Stimulated activated naive B cell treated with anti-CD40 and anti-IgM and Interleukin-4, amounts not matched to agents 10 μg/mL and 1 μg/mL and 100 μg/mL, for 72 hours (primary cell): ENCODE measurements around the gene AGTR1.
"Not testable (repeated sequence)": the region's sequence is repeated elsewhere in the genome, so short reads cannot be mapped to it uniquely, and the experiment has no call there.

Source experiments
- ATAC-seq, 2 donors: fragments of 150-1000 bp; cut with Tn5 transposase; replicated peaks; 2 replicates each; pipeline ENCODE4 v1.10.0; 2021; ENCODE audit warnings: moderate library complexity in 1 of 2
- DNase-seq: peaks from one replicate; pipeline ENCODE4 v3.0.0; 2021
- H3K27ac Mint-ChIP-seq: one replicate; pipeline ENCODE4 v1.8.0; 2022; ENCODE audit warnings: mild to moderate bottlenecking, mixed read lengths
- H3K27me3 Mint-ChIP-seq, 2 donors: one replicate each; pipeline ENCODE4 v1.8.0; 2022; ENCODE audit warnings: mixed read lengths in 2 of 2
- H3K36me3 Mint-ChIP-seq, 2 donors: one replicate each; pipeline ENCODE4 v1.8.0; 2022; ENCODE audit warnings: mixed read lengths in 2 of 2, mild to moderate bottlenecking in 1 of 2
- H3K4me1 Mint-ChIP-seq, 2 donors: one replicate each; pipeline ENCODE4 v1.8.0; 2022; ENCODE audit warnings: mixed read lengths in 2 of 2, mild to moderate bottlenecking in 1 of 2
- H3K4me3 Mint-ChIP-seq, 2 donors: one replicate each; pipeline ENCODE4 v1.8.0; 2022; ENCODE audit warnings: mild to moderate bottlenecking in 2 of 2, mixed read lengths in 2 of 2, moderate library complexity in 1 of 2
- H3K9me3 Mint-ChIP-seq, 2 donors: one replicate each; pipeline ENCODE4 v1.8.0; 2022; ENCODE audit warnings: mixed read lengths in 2 of 2, mild to moderate bottlenecking in 1 of 2

AGTR1 gene

GRCh38 chr3:148759430-148759829, 61.7 kb downstream of the AGTR1 start:
- DNase-seq (no peak), ATAC-seq (no peak)
- peaks cover 0 to 2% of the 10 kb centered on the region in 2 donors for H3K9me3 Mint-ChIP-seq
- H3K36me3 Mint-ChIP-seq = no peaks in the 10 kb centered on the region
- no peak overlapping the region for H3K4me3 Mint-ChIP-seq
- H3K4me1 Mint-ChIP-seq = no peaks in the 10 kb centered on the region
- no peak overlapping the region for H3K27ac Mint-ChIP-seq
- H3K27me3 Mint-ChIP-seq = no peaks in the 10 kb centered on the region

- Mint-ChIP-seq H3K9me3 (peaks cover 2 to 3% of the 10 kb centered on the region in 2 donors), H3K27me3 (no peaks in the 10 kb centered on the region), H3K4me3 (no peak overlapping the region), H3K27ac (no peak overlapping the region), H3K36me3 (no peaks in the 10 kb centered on the region), H3K4me1 (no peaks in the 10 kb centered on the region)
- ATAC-seq (no peak), DNase-seq (no peak)
Measured at GRCh38 chr3:148763156-148763680, 65.5 kb downstream of the AGTR1 start.

- H3K36me3 Mint-ChIP-seq = no peaks in the 10 kb centered on the region
- H3K4me1 Mint-ChIP-seq = no peaks in the 10 kb centered on the region
- peaks cover 2 to 8% of the 10 kb centered on the region in 2 donors for H3K9me3 Mint-ChIP-seq
- H3K27me3 Mint-ChIP-seq = no peaks in the 10 kb centered on the region
- no peak overlapping the region for H3K4me3 Mint-ChIP-seq
- no peak for DNase-seq
- ATAC-seq = no peak
- no peak overlapping the region for H3K27ac Mint-ChIP-seq
Measured at GRCh38 chr3:148763986-148764935, 66.6 kb downstream of the AGTR1 start.

- H3K9me3 Mint-ChIP-seq = peaks cover 10 to 11% of the 10 kb centered on the region in 2 donors
Measured at GRCh38 chr3:148772361-148772760, 74.7 kb downstream of the AGTR1 start.

GRCh38 chr3:148772835-148773234, 75.1 kb downstream of the AGTR1 start:
- H3K36me3 Mint-ChIP-seq = no peaks in the 10 kb centered on the region
- H3K9me3 Mint-ChIP-seq = peaks cover 10 to 11% of the 10 kb centered on the region in 2 donors
- no peaks in the 10 kb centered on the region for H3K27me3 Mint-ChIP-seq
- DNase-seq (no peak), ATAC-seq (no peak)
- no peak overlapping the region for H3K4me3 Mint-ChIP-seq
- no peaks in the 10 kb centered on the region for H3K4me1 Mint-ChIP-seq
- H3K27ac Mint-ChIP-seq = no peak overlapping the region

More at GRCh38 chr3:148772361-148772760, 74.7 kb downstream of the AGTR1 start:
- DNase-seq (no peak), ATAC-seq (no peak)
- Mint-ChIP-seq H3K27ac (no peak overlapping the region), H3K27me3 (no peaks in the 10 kb centered on the region), H3K36me3 (no peaks in the 10 kb centered on the region), H3K4me1 (no peaks in the 10 kb centered on the region), H3K4me3 (no peak overlapping the region)

GRCh38 chr3:148773805-148774204, 76.1 kb downstream of the AGTR1 start:
- ATAC-seq = no peak

GRCh38 chr3:148778926-148779325, 81.2 kb downstream of the AGTR1 start:
- no peaks in the 10 kb centered on the region for H3K4me1 Mint-ChIP-seq
- ATAC-seq = no peak
- DNase-seq = no peak
- H3K4me3 Mint-ChIP-seq = no peak overlapping the region
- H3K9me3 Mint-ChIP-seq = peaks cover 0 to 3% of the 10 kb centered on the region in 2 donors
- no peaks in the 10 kb centered on the region for H3K36me3 Mint-ChIP-seq
- no peaks in the 10 kb centered on the region for H3K27me3 Mint-ChIP-seq
- H3K27ac Mint-ChIP-seq = no peak overlapping the region

More at GRCh38 chr3:148773805-148774204, 76.1 kb downstream of the AGTR1 start:
- no peak for DNase-seq
- no peak overlapping the region for H3K27ac Mint-ChIP-seq
- no peak overlapping the region for H3K4me3 Mint-ChIP-seq
- H3K9me3 Mint-ChIP-seq = peaks cover 10% of the 10 kb centered on the region in 2 donors
- no peaks in the 10 kb centered on the region for H3K36me3 Mint-ChIP-seq
- H3K4me1 Mint-ChIP-seq = no peaks in the 10 kb centered on the region
- H3K27me3 Mint-ChIP-seq = no peaks in the 10 kb centered on the region

GRCh38 chr3:148785026-148785425, 87.3 kb downstream of the AGTR1 start:
- H3K27me3 Mint-ChIP-seq, DNase-seq, ATAC-seq, H3K27ac Mint-ChIP-seq, H3K4me3 Mint-ChIP-seq, H3K36me3 Mint-ChIP-seq, H3K9me3 Mint-ChIP-seq, H3K4me1 Mint-ChIP-seq: not testable (repeated sequence)

- not testable (repeated sequence) for H3K36me3 Mint-ChIP-seq, H3K4me3 Mint-ChIP-seq, H3K27me3 Mint-ChIP-seq, H3K9me3 Mint-ChIP-seq, H3K27ac Mint-ChIP-seq, ATAC-seq, DNase-seq, H3K4me1 Mint-ChIP-seq
Measured at GRCh38 chr3:148786159-148786558, 88.5 kb downstream of the AGTR1 start.

GRCh38 chr3:148789146-148789545, 91.4 kb downstream of the AGTR1 start:
- no peaks in the 10 kb centered on the region for H3K4me1 Mint-ChIP-seq
- ATAC-seq (no peak), DNase-seq (no peak)
- no peak overlapping the region for H3K4me3 Mint-ChIP-seq
- H3K27me3 Mint-ChIP-seq = peaks cover 0 to 5% of the 10 kb centered on the region in 2 donors
- H3K27ac Mint-ChIP-seq = no peak overlapping the region
- H3K36me3 Mint-ChIP-seq = no peaks in the 10 kb centered on the region
- H3K9me3 Mint-ChIP-seq = peaks cover 0 to 6% of the 10 kb centered on the region in 2 donors

GRCh38 chr3:148789906-148790305, 92.2 kb downstream of the AGTR1 start:
- peaks cover 0 to 5% of the 10 kb centered on the region in 2 donors for H3K27me3 Mint-ChIP-seq
- DNase-seq = no peak

GRCh38 chr3:148790370-148790769, 92.7 kb downstream of the AGTR1 start:
- no peak for ATAC-seq
- no peaks in the 10 kb centered on the region for H3K4me1 Mint-ChIP-seq
- no peaks in the 10 kb centered on the region for H3K36me3 Mint-ChIP-seq
- peaks cover 0 to under 1% of the 10 kb centered on the region in 2 donors for H3K9me3 Mint-ChIP-seq
- peaks cover 0 to under 1% of the 10 kb centered on the region in 2 donors for H3K27me3 Mint-ChIP-seq
- no peak for DNase-seq
- no peak overlapping the region for H3K4me3 Mint-ChIP-seq
- no peak overlapping the region for H3K27ac Mint-ChIP-seq

More at GRCh38 chr3:148789906-148790305, 92.2 kb downstream of the AGTR1 start:
- H3K27ac Mint-ChIP-seq = no peak overlapping the region
- no peak for ATAC-seq
- H3K4me3 Mint-ChIP-seq = no peak overlapping the region
- H3K9me3 Mint-ChIP-seq = peaks cover 0 to 5% of the 10 kb centered on the region in 2 donors
- no peaks in the 10 kb centered on the region for H3K36me3 Mint-ChIP-seq
- H3K4me1 Mint-ChIP-seq = no peaks in the 10 kb centered on the region

GRCh38 chr3:148790851-148791735, 93.4 kb downstream of the AGTR1 start:
- H3K9me3 Mint-ChIP-seq = no peaks in the 10 kb centered on the region
- H3K36me3 Mint-ChIP-seq = no peaks in the 10 kb centered on the region
- H3K27ac Mint-ChIP-seq = no peak overlapping the region
- ATAC-seq (no peak), DNase-seq (no peak)
- H3K4me3 Mint-ChIP-seq = no peak overlapping the region
- H3K27me3 Mint-ChIP-seq = no peaks in the 10 kb centered on the region
- no peaks in the 10 kb centered on the region for H3K4me1 Mint-ChIP-seq

GRCh38 chr3:148791920-148792319, 94.2 kb downstream of the AGTR1 start:
- H3K27ac Mint-ChIP-seq = no peak overlapping the region
- H3K9me3 Mint-ChIP-seq = no peaks in the 10 kb centered on the region
- no peaks in the 10 kb centered on the region for H3K36me3 Mint-ChIP-seq
- no peak overlapping the region for H3K4me3 Mint-ChIP-seq
- no peaks in the 10 kb centered on the region for H3K4me1 Mint-ChIP-seq
- no peaks in the 10 kb centered on the region for H3K27me3 Mint-ChIP-seq
- DNase-seq = no peak
- no peak for ATAC-seq
